PC-3 (cell line): ENCODE measurements around the gene SCAANT1. TPM values are rescaled to one million over a fixed set of nuclear protein-coding genes. Genes with fewer than 3 reads are reported as not detected.
A peak's percentile ranks its signal among the peaks of the same experiment; 100 is the strongest.

Experiments
- ATAC-seq: fragments of 200-7000 bp; cut with Tn5 transposase; 2 replicates; pipeline ENCODE4 v1.9.1; 2020; ENCODE audit warnings: mild to moderate bottlenecking, moderate library complexity
- BruUV-seq: library from RNA; stranded (reverse); fragments of 400-500 nt; replicated peaks from 2 replicates; lab custom pipeline; 2021; lab: Mats Ljungman, UMichigan
- CTCF ChIA-PET: fragments of 300-600 bp; sonication (Branson Sonifier 250); formaldehyde crosslinking; loops from one replicate; lab custom pipeline; 2022; ENCODE audit warnings: antibody characterized with exemption; lab: Charles Lee
- POLR2A ChIA-PET: fragments of 300-600 bp; sonication (Branson Sonifier 250); formaldehyde crosslinking; loops from one replicate; lab custom pipeline; 2022; ENCODE audit warnings: antibody characterized with exemption; ENCODE audit not compliant: unreplicated experiment; lab: Charles Lee
- DNase-seq: peaks from one replicate; pipeline ENCODE4 v3.0.0-alpha.2; 2015
- H2AFZ ChIP-seq: fragments of 300-600 bp; sonication (generic); 2 replicates; pipeline ENCODE4 v1.6.0; 2016; ENCODE audit warnings: antibody characterized with exemption, low read length
- H3F3A ChIP-seq: fragments of 300-600 bp; sonication (generic); one replicate; pipeline ENCODE4 v1.6.0; 2017; ENCODE audit warnings: antibody characterized with exemption, low read length, control low read depth, mild to moderate bottlenecking; ENCODE audit not compliant: unreplicated experiment
- H3K27ac ChIP-seq: fragments of 300-600 bp; sonication (generic); 2 replicates; pipeline ENCODE4 v1.5.1; 2016; ENCODE audit warnings: mild to moderate bottlenecking, low read length
- H3K27me3 ChIP-seq: fragments of 300-600 bp; sonication (generic); 2 replicates; pipeline ENCODE4 v1.6.1; 2016; ENCODE audit warnings: low read length, mixed read lengths
- H3K36me3 ChIP-seq: fragments of 300-600 bp; sonication (generic); 2 replicates; pipeline ENCODE4 v1.6.1; 2016; ENCODE audit warnings: low read depth, mixed run types, low read length, mixed read lengths
- H3K4me1 ChIP-seq: fragments of 300-600 bp; sonication (generic); 2 replicates; pipeline ENCODE4 v1.5.1; 2016; ENCODE audit warnings: low read length; ENCODE audit not compliant: insufficient read depth
- H3K4me2 ChIP-seq: fragments of 300-600 bp; sonication (generic); 2 replicates; pipeline ENCODE4 v1.6.0; 2016; ENCODE audit warnings: low read length
- H3K4me3 ChIP-seq: fragments of 300-600 bp; sonication (generic); 2 replicates; pipeline ENCODE4 v1.5.1; 2016; ENCODE audit warnings: mild to moderate bottlenecking, low read length, mixed read lengths
- H3K79me2 ChIP-seq: fragments of 300-600 bp; sonication (generic); 2 replicates; pipeline ENCODE4 v1.6.1; 2017; ENCODE audit warnings: low read length, mixed read lengths
- H3K9ac ChIP-seq: fragments of 300-600 bp; sonication (generic); 2 replicates; pipeline ENCODE4 v1.6.0; 2016; ENCODE audit warnings: mild to moderate bottlenecking, low read length
- H3K9me2 ChIP-seq: fragments of 300-600 bp; sonication (generic); replicated peaks from 2 replicates; pipeline ENCODE4 v1.6.1; 2016; ENCODE audit warnings: mixed run types, low read length, mixed read lengths
- H3K9me3 ChIP-seq: fragments of 300-600 bp; sonication (generic); 2 replicates; pipeline ENCODE4 v1.6.1; 2016; ENCODE audit warnings: low read length, mixed read lengths
- H4K20me1 ChIP-seq: fragments of 300-600 bp; sonication (generic); 2 replicates; pipeline ENCODE4 v1.6.1; 2016; ENCODE audit warnings: low read length, mixed read lengths
- CTCF ChIP-seq: fragments of 300-600 bp; sonication (generic); conservative IDR thresholded peaks from 2 replicates; pipeline ENCODE4 v1.5.1; 2017; ENCODE audit warnings: antibody characterized with exemption, low read depth, mild to moderate bottlenecking, low read length
- EZH2 ChIP-seq: fragments of 300-600 bp; sonication (generic); IDR thresholded peaks from one replicate; pipeline ENCODE4 v1.6.1; 2017; ENCODE audit warnings: antibody characterized with exemption, mild to moderate bottlenecking, low read length; ENCODE audit not compliant: unreplicated experiment
- EZH2phosphoT487 ChIP-seq: fragments of 300-600 bp; sonication (generic); IDR thresholded peaks from 2 replicates; pipeline ENCODE4 v1.6.1; 2018; ENCODE audit warnings: mild to moderate bottlenecking, antibody characterized with exemption, low read length, borderline replicate concordance
- intact Hi-C: fragments of 100-400 bp; cut with micrococcal nuclease; formaldehyde crosslinking; loops from 2 replicates; pipeline ENCODE4 v1.9.0; 2023
- total RNA-seq: library from RNA; depleted of rRNA; stranded (reverse); fragments of >200 nt; gene quantifications from 2 replicates; pipeline ENCODE4 v1.2.3, GENCODE V29; 2014

The SCAANT1 gene
- total RNA-seq, 1 experiment from 2014 or later = not detected

GRCh38 chr3:63869940-63870614 is 42.1 kb downstream of the SCAANT1 start:
- ATAC-seq (no peak), DNase-seq (no peak)
- H3K36me3 ChIP-seq = no peaks in the 10 kb centered on the region
- no peaks in the 10 kb centered on the region for H3F3A ChIP-seq
- no peak overlapping the region for H3K9ac ChIP-seq
- no peak overlapping the region for H3K4me2 ChIP-seq
- H3K27ac ChIP-seq = 0 out of 2 replicates have a peak overlapping the region, but pooled peaks have one; percentile 7
- no peak overlapping the region for H2AFZ ChIP-seq
- H3K9me2 ChIP-seq = no peaks in the 10 kb centered on the region
- no TSS peak for BruUV-seq
- H3K79me2 ChIP-seq = peaks cover 63% of the 10 kb centered on the region
- CTCF ChIA-PET = no interaction called here
- H3K4me1 ChIP-seq = peaks cover 20% of the 10 kb centered on the region
- no peak overlapping the region for H3K4me3 ChIP-seq
- TF ChIP-seq EZH2phosphoT487 (no peak), CTCF (no peak), EZH2 (no peak)
- intact Hi-C loops = no loop called here
- POLR2A ChIA-PET = no interaction called here
- H3K9me3 ChIP-seq = no peaks in the 10 kb centered on the region
- H3K27me3 ChIP-seq = no peaks in the 10 kb centered on the region
- H4K20me1 ChIP-seq = no peaks in the 10 kb centered on the region

GRCh38 chr3:63867225-63867624 is 45.0 kb downstream of the SCAANT1 start:
- no peak for DNase-seq
- no peaks in the 10 kb centered on the region for H4K20me1 ChIP-seq
- H3K27ac ChIP-seq = no peak overlapping the region
- H3K36me3 ChIP-seq = no peaks in the 10 kb centered on the region
- H3K9me3 ChIP-seq = no peaks in the 10 kb centered on the region
- no peak for ATAC-seq
- no peak overlapping the region for H3K9ac ChIP-seq
- CTCF ChIA-PET = no interaction called here
- H3K4me2 ChIP-seq = no peak overlapping the region
- H3F3A ChIP-seq = no peaks in the 10 kb centered on the region
- no peak overlapping the region for H3K4me3 ChIP-seq
- POLR2A ChIA-PET = no interaction called here
- TF ChIP-seq EZH2 (no peak), CTCF (no peak), EZH2phosphoT487 (no peak)
- H3K4me1 ChIP-seq = peaks cover 16% of the 10 kb centered on the region
- H2AFZ ChIP-seq = no peak overlapping the region
- BruUV-seq = no TSS peak
- intact Hi-C loops = no loop called here
- no peaks in the 10 kb centered on the region for H3K27me3 ChIP-seq
- peaks cover 64% of the 10 kb centered on the region for H3K79me2 ChIP-seq
- H3K9me2 ChIP-seq = no peaks in the 10 kb centered on the region

GRCh38 chr3:63864965-63865327 is 47.2 kb downstream of the SCAANT1 start:
- no peaks in the 10 kb centered on the region for H3K36me3 ChIP-seq
- CTCF ChIA-PET = no interaction called here
- peaks cover 80% of the 10 kb centered on the region for H3K79me2 ChIP-seq
- H3K4me3 ChIP-seq = peak overlapping the region; percentile 76
- ATAC-seq (no peak), DNase-seq (no peak)
- H4K20me1 ChIP-seq = no peaks in the 10 kb centered on the region
- BruUV-seq = TSS peak; percentile 59
- H3K27me3 ChIP-seq = no peaks in the 10 kb centered on the region
- no peak for TF ChIP-seq CTCF
- no peaks in the 10 kb centered on the region for H3F3A ChIP-seq
- peak overlapping the region; percentile 86 for H3K9ac ChIP-seq
- peak overlapping the region; percentile 48; the same call in 1 of the 2 replicates for H2AFZ ChIP-seq
- peak overlapping the region; percentile 25 for H3K27ac ChIP-seq
- intact Hi-C loops = loop anchor here (5.0 kb wide), 2 partner anchors 47 to 127 kb away; partner anchors contain the start of gene SCAANT1
- H3K4me2 ChIP-seq = peak overlapping the region; percentile 86
- no peaks in the 10 kb centered on the region for H3K9me3 ChIP-seq
- no peaks in the 10 kb centered on the region for H3K9me2 ChIP-seq
- POLR2A ChIA-PET = no interaction called here
- 0 out of 2 replicates have a peak, but pooled peaks cover 5% of the 10 kb centered on the region for H3K4me1 ChIP-seq
